GM18858 (cell line): ENCODE results near the gene GIMAP8.

Source experiments
- ATAC-seq: cut with Tn5 transposase; IDR thresholded peaks from one replicate; pipeline ENCODE4 v1.9.1; 2021; ENCODE audit not compliant: unreplicated experiment

The GIMAP8 gene

DNA sequence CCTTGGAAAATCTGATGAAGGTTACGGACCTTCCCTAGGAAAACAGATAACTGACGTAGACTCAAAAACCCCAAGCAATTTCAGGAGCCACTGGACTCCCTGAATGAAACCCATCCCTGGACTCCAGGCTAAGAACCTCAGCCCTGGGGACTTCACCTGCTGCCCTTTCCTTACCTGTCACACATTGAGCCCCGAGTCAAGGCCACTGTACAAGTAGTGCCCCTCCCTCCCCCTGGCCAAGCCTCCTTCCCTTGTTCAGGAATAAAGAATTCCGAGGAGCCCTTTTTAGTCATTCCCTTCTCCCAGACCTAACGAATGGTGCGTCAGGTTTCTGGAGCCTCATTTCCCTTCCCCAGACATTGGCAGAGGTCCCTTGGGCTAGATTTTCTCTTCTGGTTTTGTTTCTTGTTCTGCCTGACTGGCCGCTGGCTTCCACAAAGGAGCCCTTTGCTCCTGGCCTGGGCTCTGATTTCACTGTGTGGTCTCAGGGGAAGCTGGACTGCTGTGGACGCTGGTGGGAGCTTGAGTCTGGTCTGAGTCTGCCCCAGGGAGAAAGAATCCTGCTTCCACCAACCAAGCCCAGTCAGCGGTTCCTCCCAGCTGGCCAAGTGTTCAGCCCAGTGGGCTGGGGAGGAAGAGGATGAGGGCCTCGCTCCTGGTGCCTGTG lies 39.6 kb upstream of the GIMAP8 start:
- no peak for ATAC-seq

DNA sequence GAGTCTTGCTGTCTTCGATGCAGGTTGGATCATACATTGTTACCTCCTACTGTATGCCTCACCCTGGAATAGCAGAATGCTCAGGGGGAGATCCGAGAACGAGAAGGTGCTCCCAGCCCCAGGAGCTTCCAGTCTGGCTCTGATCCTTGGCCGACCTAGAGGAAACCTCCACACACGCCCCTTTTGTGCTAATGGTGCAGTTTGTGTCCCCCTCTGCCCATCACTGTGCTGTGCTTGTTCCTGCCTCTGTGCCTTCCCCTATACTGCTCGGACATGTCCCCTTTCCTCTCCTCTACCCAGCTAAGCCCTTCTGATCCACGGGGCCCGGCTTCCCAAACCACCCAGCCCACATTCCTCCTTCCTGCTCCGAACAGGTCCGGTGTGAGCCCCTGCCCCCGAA lies 38.8 kb upstream of the GIMAP8 start:
- ATAC-seq, result no peak

DNA sequence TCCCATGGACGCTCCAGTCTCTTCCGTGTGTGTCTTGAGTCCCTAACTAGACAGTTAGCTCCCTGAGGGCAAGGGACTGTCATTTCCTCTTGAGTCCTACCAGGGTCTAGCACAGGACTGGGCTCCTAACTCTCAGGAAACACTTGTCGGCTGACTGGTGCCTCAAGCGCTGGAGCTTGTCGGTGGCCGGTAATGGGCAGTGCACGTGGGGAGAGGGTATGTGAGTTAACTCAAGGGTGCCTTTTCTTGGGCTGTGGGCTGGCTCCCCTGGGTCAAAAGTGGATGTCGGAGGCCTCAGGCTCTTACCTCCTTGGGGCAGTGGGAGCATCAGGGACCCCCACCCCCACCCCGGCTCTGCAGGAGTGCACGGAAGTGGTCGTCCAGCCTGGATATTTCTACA lies 38.4 kb upstream of the GIMAP8 start:
- no peak for ATAC-seq

DNA sequence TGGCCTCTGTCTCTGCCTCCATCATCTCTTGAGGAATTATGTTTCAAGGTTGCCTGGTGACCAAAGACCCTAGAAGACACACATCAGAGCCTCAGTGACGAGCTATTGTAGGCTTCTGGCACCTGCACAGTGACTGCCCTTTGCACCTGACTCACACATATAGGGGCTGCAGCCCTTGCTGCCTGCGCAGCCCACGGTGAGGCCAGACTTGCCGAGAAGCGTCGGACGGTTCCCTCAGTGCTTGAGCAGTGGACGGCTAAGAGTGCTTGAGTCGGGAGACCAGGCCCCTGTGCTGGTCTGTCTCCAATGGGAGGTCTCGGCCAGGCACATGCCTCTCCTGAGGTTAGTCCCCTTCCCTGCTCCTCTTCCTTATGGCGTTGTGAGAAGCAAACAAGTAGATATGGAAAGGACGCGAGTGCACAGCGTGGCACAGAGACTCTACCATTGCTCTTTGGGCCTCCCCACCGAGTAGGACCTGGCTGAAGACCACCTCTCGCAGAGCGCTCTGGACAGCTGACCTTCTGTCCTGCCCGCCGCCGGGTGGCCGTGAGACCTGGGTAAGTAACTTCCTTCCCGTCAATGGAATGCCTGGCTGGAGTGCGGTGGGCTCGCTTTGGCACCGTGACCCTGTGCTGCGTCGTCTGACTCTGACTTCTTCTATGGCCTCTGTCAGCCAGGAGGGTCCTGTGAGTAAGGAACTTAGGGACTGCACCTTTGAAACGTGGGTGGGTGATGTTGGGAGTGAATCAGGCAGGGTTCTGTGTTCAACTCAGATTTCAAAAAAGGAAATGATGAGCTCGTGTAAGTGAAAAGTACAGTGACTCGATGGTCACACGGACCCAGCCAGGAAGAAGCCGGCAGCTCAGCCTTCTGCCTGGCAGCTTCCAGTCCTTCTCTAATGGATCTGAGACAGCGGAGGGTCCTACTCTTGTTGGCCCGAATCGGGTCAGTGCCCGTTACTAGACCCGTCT lies 37.6 kb upstream of the GIMAP8 start:
- ATAC-seq, result no peak

DNA sequence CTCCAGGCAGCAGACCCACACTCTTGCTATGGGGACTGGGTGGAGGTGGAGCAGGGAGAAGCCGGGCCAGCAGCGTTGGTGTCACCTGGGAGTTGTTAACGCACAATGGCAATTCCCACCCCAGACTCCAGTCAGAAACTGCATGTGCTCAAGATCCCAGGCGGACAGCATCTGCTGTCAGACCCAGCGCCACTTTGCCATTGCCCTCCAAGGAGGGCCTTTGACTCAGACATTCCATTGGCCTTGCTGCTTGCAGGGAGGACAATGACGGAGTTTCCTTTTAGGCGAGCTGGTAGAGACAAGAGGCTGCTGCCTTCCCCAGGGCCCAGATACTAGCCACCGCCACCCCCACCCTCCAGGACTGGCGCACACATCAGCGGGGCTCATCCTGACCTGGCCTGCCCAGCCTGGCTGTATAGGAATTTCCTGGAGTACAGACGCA lies 36.8 kb upstream of the GIMAP8 start:
- no peak for ATAC-seq

DNA sequence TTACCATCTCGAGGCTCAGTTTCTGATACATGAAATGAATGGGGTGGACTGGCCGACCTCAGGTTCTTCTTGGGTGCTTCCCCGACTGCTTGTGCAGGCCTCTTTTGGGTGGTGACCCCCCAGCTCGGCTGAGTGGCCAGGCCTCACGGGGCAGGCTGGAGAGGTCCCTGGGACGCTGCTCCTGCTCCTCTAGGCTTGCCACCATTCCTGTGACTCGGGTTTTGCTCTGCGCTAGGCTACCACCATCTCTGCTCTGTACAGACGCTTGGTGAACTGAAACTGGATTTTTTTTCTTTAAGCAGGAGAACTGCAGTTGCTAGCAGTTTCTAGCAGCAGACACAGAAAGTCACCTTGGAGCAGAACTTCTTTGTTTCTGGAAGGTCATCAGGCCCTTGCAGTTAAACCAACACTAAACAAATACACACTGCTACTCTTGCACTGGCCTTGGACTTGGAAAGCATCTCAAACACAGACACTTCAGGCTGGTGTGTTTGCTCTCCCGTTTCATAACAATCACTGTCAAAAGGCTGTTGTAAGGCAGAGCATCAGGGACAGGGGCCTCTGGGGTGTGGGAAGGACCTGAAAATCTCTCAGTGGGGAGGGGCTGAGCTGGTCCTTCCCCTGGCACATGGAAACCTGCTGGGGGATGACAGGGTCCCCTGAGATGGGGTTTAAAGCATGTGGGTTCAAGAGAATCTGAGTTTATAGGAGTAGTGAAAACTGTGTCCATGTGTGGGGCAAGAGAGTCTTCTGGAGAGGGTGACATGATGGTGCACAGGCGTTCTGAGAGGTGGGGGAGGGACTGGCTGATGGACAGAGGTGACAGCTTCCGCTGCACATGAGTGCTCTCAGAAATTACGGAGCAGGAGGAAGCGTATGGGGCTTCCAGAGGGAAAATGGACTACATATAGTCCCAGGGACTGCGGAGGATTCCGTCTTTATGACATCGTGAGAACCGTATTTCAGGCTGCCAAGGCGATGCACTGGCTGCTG lies 35.0 kb upstream of the GIMAP8 start:
- ATAC-seq, result no peak

DNA sequence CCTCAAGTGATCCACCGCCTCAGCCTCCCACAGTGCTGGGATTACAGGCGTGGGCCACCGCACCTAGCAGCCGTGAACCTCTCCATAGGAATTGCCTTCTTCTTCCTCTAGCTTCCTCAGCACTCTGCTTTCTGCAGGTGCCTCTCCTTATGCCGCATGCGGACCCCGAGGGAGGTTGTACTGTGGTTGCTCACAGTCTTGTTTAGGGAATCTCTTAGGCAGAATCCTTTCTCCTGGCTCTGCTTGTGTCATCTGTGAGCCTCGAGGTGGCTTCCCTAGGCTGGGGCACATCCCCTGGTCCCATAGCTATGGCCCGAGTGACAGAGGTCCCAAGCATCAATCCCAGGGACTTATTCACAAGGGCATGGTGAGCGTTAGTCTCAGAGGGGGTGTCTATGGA lies 33.2 kb upstream of the GIMAP8 start:
- ATAC-seq, result no peak

DNA sequence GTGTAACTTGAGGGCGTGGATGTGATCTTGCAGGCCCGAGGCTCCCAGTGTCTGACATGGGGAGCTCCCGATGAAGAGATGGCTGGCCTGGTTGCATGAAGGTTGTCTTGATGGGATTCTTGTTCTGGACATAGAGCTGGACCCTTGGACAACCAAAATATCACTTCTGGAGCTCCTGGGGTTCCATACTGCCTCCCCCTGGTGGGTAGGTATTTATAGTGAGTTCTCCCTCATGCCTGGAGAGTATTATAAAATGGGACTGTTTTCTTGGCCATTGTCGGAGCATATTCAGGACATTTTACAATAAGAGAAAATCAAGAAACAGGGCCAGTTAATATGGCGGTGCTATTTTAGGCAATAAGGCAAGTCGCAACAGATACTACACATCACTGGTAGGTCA lies 32.6 kb upstream of the GIMAP8 start:
- no peak for ATAC-seq

DNA sequence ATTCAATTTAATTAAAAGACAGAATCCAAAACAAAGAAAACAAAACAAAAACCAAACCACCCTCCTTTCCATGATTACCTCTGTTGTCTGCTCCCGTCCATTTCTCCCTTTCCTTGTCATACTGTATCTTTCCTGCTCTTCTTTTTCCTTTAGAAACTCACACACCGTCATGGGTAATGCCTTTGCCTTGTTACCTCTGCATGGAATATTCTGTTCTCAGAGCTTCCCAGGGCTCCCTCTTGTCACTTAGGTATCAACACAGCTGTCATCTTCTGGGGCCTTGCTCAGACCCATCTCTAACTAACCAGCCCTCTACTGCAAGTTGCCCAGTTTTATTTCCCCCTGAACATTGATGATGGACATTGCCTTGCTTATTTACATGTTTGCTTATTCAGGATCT lies 30.2 kb upstream of the GIMAP8 start:
- no peak for ATAC-seq

DNA sequence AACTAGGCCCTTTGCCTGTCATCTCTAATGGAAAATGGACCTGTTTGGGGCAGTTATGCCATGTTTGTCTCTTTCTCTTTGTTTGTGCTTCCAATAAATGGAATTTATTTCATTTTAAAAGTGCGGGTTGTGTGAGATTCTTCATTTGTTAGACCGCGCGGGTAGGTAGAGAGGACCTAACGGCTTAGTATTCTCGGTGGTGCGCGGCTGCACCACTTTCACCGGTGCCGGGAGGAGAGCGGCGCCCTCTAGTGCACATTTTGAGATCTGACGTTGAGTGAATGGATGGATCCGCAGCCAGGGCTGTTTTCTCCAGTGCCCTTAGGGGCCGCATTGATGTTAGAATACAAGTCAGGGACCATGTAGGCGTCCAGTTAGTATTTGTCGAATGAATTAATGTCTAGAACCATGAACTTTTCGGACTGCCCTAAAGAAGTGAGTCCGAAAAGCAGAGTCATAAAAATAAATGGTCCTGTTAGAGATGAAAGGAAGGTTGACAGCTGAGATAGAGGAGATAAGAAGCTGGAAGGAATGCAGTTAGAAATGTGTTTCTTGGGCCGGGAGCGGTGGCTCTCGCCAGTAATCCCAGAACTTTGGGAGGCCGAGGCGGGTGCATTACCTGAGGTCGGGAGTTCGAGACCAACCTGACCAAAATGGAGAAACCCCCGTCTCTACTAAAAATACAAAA lies 29.3 kb upstream of the GIMAP8 start:
- peak; percentile 95 for ATAC-seq

DNA sequence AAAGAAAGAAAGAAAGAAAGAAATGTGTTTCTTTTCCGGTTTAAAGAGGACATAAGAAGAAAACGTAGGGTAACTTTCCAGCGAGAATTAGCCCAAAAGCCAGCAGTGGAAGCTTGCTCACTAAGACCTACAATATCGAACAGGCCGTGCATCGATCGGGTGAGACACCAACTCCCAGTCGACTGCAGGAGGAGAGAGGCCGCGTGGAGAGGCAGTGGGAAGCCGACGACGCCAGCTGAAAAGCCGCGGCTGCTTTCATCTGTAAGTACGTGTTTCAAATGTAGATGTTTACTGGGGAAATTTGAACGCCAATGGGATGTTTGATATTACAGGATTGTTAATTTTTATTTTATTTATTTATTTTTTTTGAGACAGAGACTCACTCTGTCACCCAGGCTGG lies 28.6 kb upstream of the GIMAP8 start:
- no peak for ATAC-seq

DNA sequence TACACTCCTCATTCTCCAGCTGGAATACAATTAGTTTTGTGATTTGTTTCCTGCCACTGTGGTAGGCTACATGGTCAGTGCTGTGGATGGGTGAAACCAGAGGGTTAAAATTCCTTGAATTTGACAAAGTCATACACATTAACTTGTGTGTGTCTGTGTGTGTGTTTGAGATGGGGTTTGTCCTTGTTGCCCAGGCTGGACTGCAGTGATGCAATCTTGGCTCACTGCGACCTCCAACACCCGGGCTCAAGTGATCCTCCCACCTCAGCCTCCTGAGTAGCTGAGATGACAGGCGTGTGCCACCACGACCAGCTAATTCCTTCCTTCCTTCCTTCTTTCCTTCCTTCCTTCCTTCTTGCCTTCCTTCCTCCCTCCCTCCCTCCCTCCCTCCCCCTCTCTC lies 24.8 kb upstream of the GIMAP8 start:
- no peak for ATAC-seq

DNA sequence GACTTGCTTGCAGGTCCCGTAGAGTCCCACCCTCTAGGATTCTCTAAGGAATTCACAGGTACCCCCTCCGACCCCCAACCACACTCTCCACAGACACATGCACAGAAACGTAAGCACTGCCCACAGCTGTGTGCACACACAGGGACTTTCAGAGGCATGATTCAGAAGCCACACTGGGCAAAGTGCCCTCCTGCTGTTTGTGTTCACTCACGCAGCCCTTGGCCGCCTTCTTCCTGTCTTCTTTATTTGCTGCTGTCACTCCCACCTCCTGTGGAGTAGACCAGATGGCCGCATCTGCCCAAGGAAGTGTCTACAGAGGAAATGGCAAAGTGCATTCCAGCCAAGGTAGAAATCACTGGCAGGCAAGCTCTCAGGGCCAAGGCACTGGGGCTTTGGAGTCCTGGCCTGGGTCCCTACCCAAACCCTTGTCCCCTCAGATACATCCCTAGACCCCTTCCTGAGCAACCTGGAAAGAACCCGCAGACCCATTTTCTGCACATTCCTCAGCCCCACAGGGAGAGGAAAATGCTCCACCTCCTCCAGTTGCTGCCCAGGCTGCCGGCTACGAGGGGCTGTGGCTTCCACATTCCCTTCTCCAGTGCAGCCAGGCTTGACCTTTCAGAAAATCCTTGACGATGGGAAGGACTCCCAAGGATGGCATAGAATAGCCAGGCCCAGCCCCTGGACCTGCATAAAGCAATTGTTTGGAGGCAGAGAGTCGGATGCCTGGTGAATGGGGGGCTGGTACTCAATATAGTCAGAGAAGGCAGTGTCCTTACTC lies 21.6 kb upstream of the GIMAP8 start:
- ATAC-seq, result peak; percentile 37

DNA sequence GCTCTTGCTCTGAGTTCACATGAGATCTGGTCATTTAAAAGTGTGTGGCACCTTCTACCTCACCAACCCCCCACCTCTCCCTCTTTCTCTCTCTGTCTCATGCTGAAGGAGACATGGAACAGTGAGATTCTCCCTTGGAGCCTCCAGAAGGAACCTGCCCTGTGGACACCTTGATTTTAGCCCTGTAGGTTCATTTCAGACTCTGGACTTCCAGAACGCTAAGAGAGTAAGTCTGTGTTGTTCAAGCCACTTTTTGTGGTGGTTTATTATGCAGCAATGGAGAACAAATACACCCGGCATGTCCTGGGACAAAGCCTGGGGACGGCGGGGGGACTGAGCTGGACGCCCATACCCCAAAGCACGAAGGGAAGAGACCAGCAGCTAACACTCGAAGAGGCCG lies 20.7 kb upstream of the GIMAP8 start:
- no peak for ATAC-seq

DNA sequence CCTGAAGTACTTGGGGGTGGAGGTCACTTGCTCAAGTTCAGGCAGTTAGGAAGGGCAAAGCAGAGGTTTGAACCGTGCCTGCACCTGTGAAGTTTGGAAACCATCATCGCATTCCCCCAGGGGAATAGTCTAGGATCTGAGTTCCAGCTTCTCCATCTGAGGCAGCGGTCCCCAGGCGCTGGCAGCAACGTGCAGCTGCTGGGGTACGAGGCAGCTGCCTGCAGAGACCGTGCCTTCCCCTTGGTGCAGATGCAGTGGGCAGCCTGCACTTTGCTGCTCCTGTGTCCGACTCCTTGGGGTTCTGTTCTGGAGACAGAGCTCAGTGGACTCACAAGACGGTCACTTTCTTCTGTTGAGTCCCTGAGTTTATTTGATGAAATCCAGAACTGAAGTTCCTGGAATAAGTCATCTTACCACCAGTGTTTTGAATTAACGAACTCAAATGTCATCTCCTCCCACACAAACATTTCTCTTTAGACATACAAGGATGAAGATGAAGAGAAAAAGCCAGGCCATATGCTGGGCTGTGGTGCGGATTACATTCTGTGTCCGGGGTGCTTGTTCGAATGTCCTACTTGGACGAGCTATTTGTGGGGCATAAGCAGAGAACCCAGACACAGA lies 19.9 kb upstream of the GIMAP8 start:
- no peak for ATAC-seq

DNA sequence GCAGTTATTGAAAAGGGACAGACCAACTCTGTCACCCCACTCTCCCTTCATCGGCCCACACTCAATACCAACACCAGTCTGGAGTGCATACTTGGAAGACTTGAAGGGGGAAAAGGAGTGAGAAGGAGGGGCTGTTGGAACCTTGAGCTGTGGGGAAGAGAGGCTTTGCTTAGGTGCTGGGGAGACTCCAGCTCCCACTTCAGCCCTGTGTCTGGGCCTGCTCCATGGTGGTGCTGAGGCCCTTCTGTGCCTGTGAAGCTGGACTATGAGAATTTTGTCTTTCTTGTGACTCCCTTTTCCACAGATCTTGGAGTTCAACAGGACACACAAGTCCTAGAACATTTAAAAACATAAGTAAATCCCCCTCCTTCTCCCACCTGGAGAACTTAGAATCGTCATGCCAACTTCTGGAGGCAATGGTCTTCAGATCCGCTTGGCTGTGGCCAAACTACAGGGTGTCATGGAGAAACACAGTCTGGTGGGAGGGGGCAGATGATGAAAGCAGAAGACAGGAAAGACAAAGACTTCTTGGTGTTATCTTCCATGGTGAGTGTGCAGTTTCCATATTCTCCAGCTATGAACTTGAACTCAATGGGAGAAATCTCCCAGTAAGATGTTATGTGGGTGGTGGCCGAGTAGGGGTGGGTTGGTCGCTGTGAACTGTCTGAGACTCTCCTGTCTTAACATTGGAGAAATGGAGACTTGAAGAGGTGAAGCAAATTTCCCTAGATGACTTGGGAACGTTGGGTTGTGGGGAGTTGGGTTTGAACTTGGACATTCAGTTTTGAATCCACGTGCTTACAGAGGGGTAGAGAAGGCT lies 18.4 kb upstream of the GIMAP8 start:
- no peak for ATAC-seq

DNA sequence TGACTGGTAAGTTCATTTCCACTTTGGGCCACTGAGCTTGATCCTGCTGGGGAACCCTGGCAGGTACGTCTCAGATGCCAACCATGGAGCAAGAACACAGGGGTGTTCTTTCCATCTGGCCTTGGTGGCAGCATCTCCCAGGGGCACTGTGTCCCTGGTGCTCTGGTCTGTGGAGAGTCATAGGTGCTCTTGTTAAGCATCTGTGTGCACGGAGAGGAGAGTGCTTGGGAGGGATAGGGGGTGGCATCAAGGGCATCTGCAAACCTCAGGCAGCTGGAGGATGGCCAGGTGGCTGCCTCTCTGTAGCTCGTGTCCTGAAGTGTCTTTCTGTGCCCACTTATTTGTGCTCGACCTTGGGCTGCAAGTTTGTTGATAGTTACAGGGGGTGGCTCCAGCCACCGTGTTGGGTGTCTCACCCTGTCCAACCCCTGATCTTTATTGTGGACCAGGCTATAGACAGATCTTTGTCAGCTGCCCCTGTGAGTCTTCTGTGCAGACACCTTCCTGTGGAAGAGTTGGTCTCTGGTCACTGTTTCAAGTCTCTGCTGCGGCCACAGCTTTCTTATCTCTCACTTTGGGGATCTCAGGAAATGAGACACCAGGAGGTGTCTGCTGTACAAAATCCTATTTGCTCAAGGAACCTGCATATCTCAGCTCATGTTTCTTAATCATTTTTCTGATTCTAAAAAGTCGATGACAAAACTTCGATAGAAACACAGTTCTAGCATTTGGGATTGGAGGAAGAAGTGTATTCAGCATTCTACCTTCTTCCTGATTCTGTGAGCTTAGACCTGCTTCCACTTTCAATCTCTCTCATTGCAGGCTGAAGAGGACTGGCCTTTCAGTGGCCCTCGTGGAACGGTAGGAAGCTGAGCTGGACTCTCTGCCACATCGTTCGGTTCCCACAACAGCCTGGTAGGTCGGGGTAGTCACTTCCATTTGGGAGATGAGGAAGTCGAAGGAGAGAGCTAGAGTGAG lies 17.2 kb upstream of the GIMAP8 start:
- ATAC-seq, result peak; percentile 28
